Activated B cell treated with CpG ODN at 0.5 μM for 24 hours (primary cell): Measurements from ENCODE around the gene GCNT2. TPM values are rescaled to one million over a fixed set of nuclear protein-coding genes. Genes with fewer than 3 reads are reported as not detected.

Experiments used
- ATAC-seq: fragments of 200-7000 bp; cut with Tn5 transposase; one replicate; pipeline ENCODE4 v1.10.0; 2021; ENCODE audit warnings: low read depth, mild to moderate bottlenecking, moderate library complexity
- CTCF ChIA-PET: fragments of 350-600 bp; sonication (Branson Sonifier 250); formaldehyde crosslinking; loops from one replicate; lab custom pipeline; 2021; ENCODE audit warnings: antibody characterized with exemption; lab: Charles Lee
- POLR2A ChIA-PET: fragments of 350-600 bp; sonication (Branson Sonifier 250); formaldehyde crosslinking; loops from one replicate; lab custom pipeline; 2021; ENCODE audit warnings: antibody characterized with exemption; lab: Charles Lee
- DNase-seq: peaks from one replicate; pipeline ENCODE4 v3.0.0; 2022
- H3K27ac Mint-ChIP-seq: one replicate; pipeline ENCODE4 v1.8.0; 2020; ENCODE audit warnings: mixed read lengths
- H3K27me3 Mint-ChIP-seq: one replicate; pipeline ENCODE4 v1.8.0; 2021; ENCODE audit warnings: mixed read lengths
- H3K36me3 Mint-ChIP-seq: one replicate; pipeline ENCODE4 v1.8.0; 2021; ENCODE audit warnings: low read depth, mixed read lengths
- H3K4me1 Mint-ChIP-seq: one replicate; pipeline ENCODE4 v1.8.0; 2021; ENCODE audit warnings: mixed read lengths
- H3K4me3 Mint-ChIP-seq: one replicate; pipeline ENCODE4 v1.8.0; 2020; ENCODE audit warnings: mild to moderate bottlenecking, mixed read lengths
- H3K9me3 Mint-ChIP-seq: one replicate; pipeline ENCODE4 v1.8.0; 2020; ENCODE audit warnings: mixed read lengths
- CTCF ChIP-seq: fragments of 200-600 bp; IDR thresholded peaks from one replicate; pipeline ENCODE4 v1.8.0; 2022; ENCODE audit warnings: antibody characterized with exemption, mild to moderate bottlenecking
- intact Hi-C: fragments of 100-400 bp; cut with micrococcal nuclease; formaldehyde crosslinking; loops from one replicate; pipeline ENCODE4 v1.15.1; 2024
- total RNA-seq: library from RNA; stranded (reverse); gene quantifications from 2 replicates; pipeline ENCODE4 v1.2.3, GENCODE V29; 2022

GCNT2 gene
- total RNA-seq, 1 donor from 2014 or later, result 25.9 TPM

- DNase-seq (no peak), ATAC-seq (no peak)
- Mint-ChIP-seq H3K4me3 (no peak overlapping the region), H3K4me1 (peaks cover 6% of the 10 kb centered on the region), H3K27ac (no peak overlapping the region), H3K36me3 (peaks cover 10% of the 10 kb centered on the region), H3K27me3 (no peaks in the 10 kb centered on the region), H3K9me3 (no peaks in the 10 kb centered on the region)
- no peak for TF ChIP-seq CTCF
- intact Hi-C loops, result no loop called here
- POLR2A ChIA-PET, result no interaction called here
- CTCF ChIA-PET, result interaction anchor here (2.0 kb wide), 1 partner anchor 99 kb away, joined by 9 read pairs; no protein-coding TSS in a partner anchor
These were observed 87.9 kb downstream of the GCNT2 start for GRCh38 chr6:10609038-10609437.

GRCh38 chr6:10610289-10610688, 89.1 kb downstream of the GCNT2 start:
- POLR2A ChIA-PET, result no interaction called here
- H3K4me1 Mint-ChIP-seq, result peaks cover 6% of the 10 kb centered on the region
- CTCF ChIA-PET, result interaction anchor here (2.0 kb wide), 1 partner anchor 100 kb away, joined by 9 read pairs; no protein-coding TSS in a partner anchor
- H3K4me3 Mint-ChIP-seq, result no peak overlapping the region
- intact Hi-C loops, result no loop called here
- DNase-seq (no peak), ATAC-seq (no peak)
- no peak for TF ChIP-seq CTCF
- H3K27me3 Mint-ChIP-seq, result no peaks in the 10 kb centered on the region
- H3K27ac Mint-ChIP-seq, result no peak overlapping the region
- no peaks in the 10 kb centered on the region for H3K9me3 Mint-ChIP-seq
- H3K36me3 Mint-ChIP-seq, result peaks cover 12% of the 10 kb centered on the region

GRCh38 chr6:10612161-10612560, 91.0 kb downstream of the GCNT2 start:
- no peak overlapping the region for H3K4me3 Mint-ChIP-seq
- CTCF ChIA-PET, result no interaction called here
- H3K27ac Mint-ChIP-seq, result no peak overlapping the region
- H3K36me3 Mint-ChIP-seq, result peaks cover 12% of the 10 kb centered on the region
- POLR2A ChIA-PET, result no interaction called here
- intact Hi-C loops, result no loop called here
- ATAC-seq, result no peak
- DNase-seq, result no peak
- no peaks in the 10 kb centered on the region for H3K27me3 Mint-ChIP-seq
- no peaks in the 10 kb centered on the region for H3K9me3 Mint-ChIP-seq
- TF ChIP-seq CTCF, result no peak
- peaks cover 6% of the 10 kb centered on the region for H3K4me1 Mint-ChIP-seq

- ATAC-seq (no peak), DNase-seq (no peak)
- Mint-ChIP-seq H3K27me3 (no peaks in the 10 kb centered on the region), H3K27ac (no peak overlapping the region), H3K4me1 (peaks cover 6% of the 10 kb centered on the region), H3K36me3 (peaks cover 10% of the 10 kb centered on the region), H3K9me3 (no peaks in the 10 kb centered on the region), H3K4me3 (no peak overlapping the region)
- TF ChIP-seq CTCF, result no peak
- ChIA-PET CTCF (no interaction called here), POLR2A (no interaction called here)
- intact Hi-C loops, result no loop called here
These were observed 91.9 kb downstream of the GCNT2 start for GRCh38 chr6:10613077-10613476.

- POLR2A ChIA-PET, result no interaction called here
- Mint-ChIP-seq H3K27ac (no peak overlapping the region), H3K4me3 (no peak overlapping the region), H3K4me1 (peaks cover 6% of the 10 kb centered on the region), H3K27me3 (no peaks in the 10 kb centered on the region), H3K9me3 (no peaks in the 10 kb centered on the region), H3K36me3 (peaks cover 10% of the 10 kb centered on the region)
- CTCF ChIA-PET, result no interaction called here
- ATAC-seq (no peak), DNase-seq (no peak)
- intact Hi-C loops, result no loop called here
- TF ChIP-seq CTCF, result no peak
These were observed 92.6 kb downstream of the GCNT2 start for GRCh38 chr6:10613723-10614122.
